LNCaP clone FGC (cell line): Measurements from ENCODE around the gene NPDC1.
A peak's percentile ranks its signal among the peaks of the same experiment; 100 is the strongest.

Source experiments
- DNase-seq: peaks from one replicate; pipeline ENCODE4 v3.0.0-alpha.2; 2011; ENCODE audit warnings: low read depth
- H3K4me3 ChIP-seq: 2 replicates; pipeline ENCODE4 v1.5.1; 2011; ENCODE audit warnings: mild to moderate bottlenecking, low read depth, low read length, control low read depth
- TF ChIP-seq, protein P1 (sequence below): IDR thresholded peaks from 2 replicates; pipeline ENCODE4 v1.5.1; 2012; ENCODE audit warnings: mild to moderate bottlenecking; ENCODE audit not compliant: control insufficient read depth, insufficient read depth; ENCODE audit errors: extremely low read depth

The NPDC1 gene

DNA sequence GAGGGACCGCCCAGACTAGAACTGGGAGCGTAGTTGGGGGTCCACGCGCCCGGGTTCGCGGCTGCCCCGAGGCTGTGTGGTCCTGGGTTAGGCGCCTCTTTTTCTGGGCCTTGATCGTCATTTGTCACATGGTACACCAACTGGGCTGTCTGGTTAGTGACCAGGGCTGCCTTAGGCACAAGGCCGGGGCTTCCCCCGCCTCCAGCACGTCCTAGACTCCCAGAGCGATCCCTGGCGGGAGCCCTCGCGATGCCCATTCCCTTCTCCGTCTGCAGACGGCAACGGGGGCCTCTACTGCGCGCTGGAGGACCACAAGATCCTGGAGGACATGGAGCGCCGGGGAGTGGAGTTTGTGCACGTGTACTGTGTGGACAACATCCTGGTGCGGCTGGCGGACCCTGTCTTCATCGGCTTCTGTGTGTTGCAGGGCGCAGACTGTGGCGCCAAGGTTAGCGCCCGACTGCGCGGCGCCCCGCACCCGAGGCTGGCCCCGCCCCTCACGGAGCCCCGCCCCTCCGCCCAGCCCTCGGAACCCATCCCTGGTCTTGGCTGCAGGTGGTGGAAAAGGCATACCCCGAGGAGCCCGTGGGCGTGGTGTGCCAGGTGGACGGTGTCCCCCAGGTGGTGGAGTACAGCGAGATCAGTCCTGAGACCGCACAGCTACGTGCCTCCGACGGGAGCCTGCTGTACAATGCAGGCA is 32.9 kb upstream of the NPDC1 start:
- no peak for DNase-seq
- no peak overlapping the region for H3K4me3 ChIP-seq
- TF ChIP-seq, protein P1, sequence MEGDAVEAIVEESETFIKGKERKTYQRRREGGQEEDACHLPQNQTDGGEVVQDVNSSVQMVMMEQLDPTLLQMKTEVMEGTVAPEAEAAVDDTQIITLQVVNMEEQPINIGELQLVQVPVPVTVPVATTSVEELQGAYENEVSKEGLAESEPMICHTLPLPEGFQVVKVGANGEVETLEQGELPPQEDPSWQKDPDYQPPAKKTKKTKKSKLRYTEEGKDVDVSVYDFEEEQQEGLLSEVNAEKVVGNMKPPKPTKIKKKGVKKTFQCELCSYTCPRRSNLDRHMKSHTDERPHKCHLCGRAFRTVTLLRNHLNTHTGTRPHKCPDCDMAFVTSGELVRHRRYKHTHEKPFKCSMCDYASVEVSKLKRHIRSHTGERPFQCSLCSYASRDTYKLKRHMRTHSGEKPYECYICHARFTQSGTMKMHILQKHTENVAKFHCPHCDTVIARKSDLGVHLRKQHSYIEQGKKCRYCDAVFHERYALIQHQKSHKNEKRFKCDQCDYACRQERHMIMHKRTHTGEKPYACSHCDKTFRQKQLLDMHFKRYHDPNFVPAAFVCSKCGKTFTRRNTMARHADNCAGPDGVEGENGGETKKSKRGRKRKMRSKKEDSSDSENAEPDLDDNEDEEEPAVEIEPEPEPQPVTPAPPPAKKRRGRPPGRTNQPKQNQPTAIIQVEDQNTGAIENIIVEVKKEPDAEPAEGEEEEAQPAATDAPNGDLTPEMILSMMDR, result no peak

DNA sequence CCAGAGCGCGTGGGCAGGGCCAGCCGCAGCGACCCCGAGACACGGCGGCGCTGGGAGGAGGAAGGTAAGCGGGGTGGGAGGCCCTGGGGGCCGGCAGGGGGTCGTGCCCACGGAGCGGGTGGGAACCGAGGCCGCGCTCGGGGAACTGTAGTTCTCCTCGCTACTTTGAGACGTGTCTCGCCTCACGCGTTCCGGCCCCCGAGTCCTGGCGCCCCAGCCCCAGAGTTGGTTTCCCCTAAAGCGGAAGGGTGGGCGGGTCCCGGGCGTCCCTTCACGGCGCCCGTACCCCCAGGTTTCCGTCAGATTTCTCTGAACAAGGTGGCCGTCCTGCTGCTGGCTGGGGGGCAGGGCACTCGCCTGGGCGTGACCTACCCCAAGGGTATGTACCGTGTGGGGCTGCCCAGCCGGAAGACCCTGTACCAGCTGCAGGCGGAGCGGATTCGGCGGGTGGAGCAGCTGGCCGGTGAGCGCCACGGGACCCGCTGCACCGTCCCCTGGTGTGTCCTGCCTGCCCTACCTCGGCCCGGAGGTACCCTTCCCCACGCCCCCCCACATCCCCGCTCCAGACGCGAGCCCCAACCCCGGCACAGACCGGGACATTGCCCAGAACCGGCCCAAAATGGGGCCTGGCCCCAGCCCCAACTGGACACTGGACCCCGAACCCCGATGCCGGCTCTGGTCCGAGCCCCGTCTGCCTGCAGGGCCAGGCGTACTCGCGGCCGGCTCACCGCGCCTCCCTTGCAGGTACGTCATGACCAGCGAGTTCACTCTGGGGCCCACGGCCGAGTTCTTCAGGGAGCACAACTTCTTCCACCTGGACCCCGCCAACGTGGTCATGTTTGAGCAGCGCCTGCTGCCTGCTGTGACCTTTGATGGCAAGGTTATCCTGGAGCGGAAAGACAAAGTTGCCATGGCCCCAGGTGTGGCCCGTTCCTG is 32.0 kb upstream of the NPDC1 start:
- DNase-seq, result no peak
- peak overlapping the region; percentile 69 for H3K4me3 ChIP-seq

DNA sequence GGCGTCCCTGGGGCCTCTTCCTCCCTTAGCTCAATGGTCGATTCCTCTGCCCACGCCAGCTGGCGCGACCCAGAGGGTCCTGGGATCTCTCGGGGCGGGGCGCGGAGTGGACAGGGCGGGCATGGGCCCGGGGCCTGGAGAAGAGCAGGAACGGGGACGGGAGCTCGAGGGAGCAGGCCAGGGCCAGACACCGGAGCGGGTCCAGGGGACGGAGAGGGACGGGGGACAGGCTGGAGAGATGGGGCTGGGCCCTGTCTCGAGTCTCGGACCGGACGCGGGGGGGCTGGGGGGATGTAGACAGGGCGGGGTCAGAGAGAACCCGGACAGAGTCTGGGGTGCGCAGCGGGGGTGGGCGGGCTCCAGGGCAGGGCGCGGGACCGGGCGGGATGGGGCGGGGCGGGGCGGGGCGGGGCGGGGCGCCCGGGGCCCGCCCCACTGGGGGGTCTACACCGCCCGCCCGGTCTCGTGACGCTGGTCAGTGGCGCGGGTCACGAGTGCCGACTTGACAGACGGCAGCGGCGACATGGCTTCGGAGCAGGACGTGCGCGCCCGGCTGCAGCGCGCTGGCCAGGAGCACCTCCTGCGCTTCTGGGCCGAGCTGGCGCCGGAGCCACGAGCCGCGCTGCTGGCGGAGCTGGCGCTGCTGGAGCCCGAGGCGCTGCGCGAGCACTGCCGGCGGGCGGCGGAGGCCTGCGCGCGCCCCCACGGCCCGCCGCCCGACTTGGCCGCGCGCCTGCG is 31.2 kb upstream of the NPDC1 start, which contains the start of gene UAP1L1:
Gene UAP1L1 (plus strand): TSS at position 508 of the 738 bp plus-strand sequence. CDS start 16 bp downstream, at position 524.
- peak within 1 kb of the TSS; percentile 69 for H3K4me3 ChIP-seq
- no peak for DNase-seq
- TF ChIP-seq, protein P1, result no peak

More for the DNA sequence above, 32.0 kb upstream of the NPDC1 start:
- TF ChIP-seq, protein P1, result no peak

DNA sequence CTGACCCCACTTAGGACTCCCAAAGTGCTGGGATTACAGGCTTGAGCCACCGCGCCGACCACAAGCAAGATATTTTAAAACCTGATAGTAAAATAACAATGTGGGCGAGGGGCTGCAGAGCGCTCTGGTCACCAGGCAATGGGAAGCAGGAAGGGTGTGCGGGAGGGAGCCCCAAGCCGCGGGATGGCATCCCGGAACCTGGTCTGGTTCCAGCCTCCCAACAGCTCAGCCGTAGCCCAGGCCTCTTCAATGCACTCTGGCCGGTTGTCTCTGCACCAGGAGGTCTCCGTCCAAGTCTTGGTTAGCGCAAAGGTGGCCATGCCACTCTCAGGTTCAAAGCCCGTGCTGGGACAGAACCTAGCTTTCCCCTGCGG is 30.6 kb upstream of the NPDC1 start:
- no peak for DNase-seq

DNA sequence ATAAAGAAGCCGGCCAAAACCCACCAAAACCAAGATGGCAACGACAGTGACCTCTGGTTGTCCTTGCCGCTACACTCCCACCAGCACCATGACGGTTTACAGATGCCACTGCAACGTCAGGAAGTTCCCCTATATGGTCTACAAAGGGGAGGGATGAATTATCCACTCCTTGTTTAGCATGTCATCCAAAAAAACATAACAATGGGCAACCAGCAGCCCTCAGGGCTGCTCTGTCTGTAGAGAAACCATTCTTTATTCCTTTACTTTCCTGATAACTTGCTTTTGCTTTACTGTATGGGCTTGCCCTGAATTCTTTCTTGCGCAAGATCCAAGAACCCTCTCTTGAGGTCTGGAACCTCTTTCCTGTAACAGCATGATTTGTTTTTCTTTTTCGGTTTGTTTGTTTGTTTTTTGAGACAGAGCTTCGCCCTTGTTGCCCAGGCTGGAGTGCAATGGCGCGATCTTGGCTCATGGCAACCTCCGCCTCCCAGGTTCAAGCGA is 29.3 kb upstream of the NPDC1 start:
- no peak overlapping the region for H3K4me3 ChIP-seq
- DNase-seq, result no peak
- TF ChIP-seq, protein P1, result no peak

More for the DNA sequence above, 30.6 kb upstream of the NPDC1 start:
- H3K4me3 ChIP-seq, result peak overlapping the region; percentile 28; the same call in 1 of the 2 replicates
- TF ChIP-seq, protein P1, result no peak

DNA sequence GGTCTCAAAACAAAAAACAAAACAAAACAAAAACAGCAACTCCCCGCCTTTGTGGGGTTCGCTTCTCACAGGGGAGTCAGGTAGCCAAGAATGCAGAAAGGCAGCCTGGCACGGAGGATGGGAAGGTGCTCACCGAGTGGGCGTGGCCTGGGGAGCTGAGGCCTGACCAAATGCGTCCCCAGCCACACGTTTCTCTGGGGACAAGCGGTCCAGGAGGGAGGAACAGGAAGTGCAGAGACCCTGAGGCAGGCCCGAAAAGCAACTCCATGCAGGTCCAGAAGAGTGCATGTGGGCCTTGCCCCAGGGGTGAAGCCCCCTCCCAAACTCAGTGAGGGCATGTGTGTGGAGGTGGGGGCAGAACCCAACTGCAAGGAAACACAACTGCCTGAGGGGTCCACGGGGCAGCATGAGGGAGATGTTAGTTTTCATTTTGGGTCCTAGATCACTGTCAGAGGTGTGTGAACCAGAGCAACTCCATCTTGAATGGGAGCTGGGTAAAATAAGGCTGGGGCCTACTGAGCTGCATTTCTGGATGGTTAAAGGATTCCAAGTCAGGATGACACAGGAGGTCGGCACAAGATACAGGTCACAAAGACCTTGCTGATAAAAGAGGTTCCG is 28.8 kb upstream of the NPDC1 start:
- no peak overlapping the region for H3K4me3 ChIP-seq
- TF ChIP-seq, protein P1, result no peak
- no peak for DNase-seq
